Parathyroid adenoma (tissue), 2 donors: Measurements from ENCODE around the gene HNRNPLL.
A peak's percentile ranks its signal among the peaks of the same experiment; 100 is the strongest.

Experiments
- H2AFZ ChIP-seq: fragments of 300-600 bp; sonication (generic); one replicate; pipeline ENCODE4 v1.7.0; 2017; ENCODE audit warnings: antibody characterized with exemption, mild to moderate bottlenecking
- H3K27ac ChIP-seq: fragments of 300-600 bp; sonication (generic); one replicate; pipeline ENCODE4 v1.7.0; 2017
- H3K27me3 ChIP-seq: fragments of 300-600 bp; sonication (generic); one replicate; pipeline ENCODE4 v1.7.0; 2017; ENCODE audit warnings: low read length; ENCODE audit not compliant: control insufficient read depth, insufficient read depth
- H3K36me3 ChIP-seq: fragments of 300-600 bp; sonication (generic); one replicate; pipeline ENCODE4 v1.7.0; 2017; ENCODE audit warnings: low read length; ENCODE audit not compliant: control insufficient read depth, insufficient read depth
- H3K4me1 ChIP-seq: fragments of 300-600 bp; sonication (generic); one replicate; pipeline ENCODE4 v1.7.0; 2017; ENCODE audit warnings: control low read depth
- H3K4me2 ChIP-seq: fragments of 300-600 bp; sonication (generic); one replicate; pipeline ENCODE4 v1.7.0; 2017; ENCODE audit warnings: low read length
- H3K4me3 ChIP-seq: fragments of 300-600 bp; sonication (generic); one replicate; pipeline ENCODE4 v1.7.0; 2017; ENCODE audit warnings: low read depth, low read length
- H3K79me2 ChIP-seq: fragments of 300-600 bp; sonication (generic); one replicate; pipeline ENCODE4 v1.7.0; 2017; ENCODE audit warnings: control low read depth
- H3K9ac ChIP-seq: fragments of 300-600 bp; sonication (generic); one replicate; pipeline ENCODE4 v1.7.0; 2017; ENCODE audit warnings: mild to moderate bottlenecking
- H3K9me3 ChIP-seq: fragments of 300-600 bp; sonication (generic); one replicate; pipeline ENCODE4 v1.7.0; 2017; ENCODE audit warnings: low read length; ENCODE audit not compliant: control insufficient read depth
- CTCF ChIP-seq: fragments of 300-600 bp; sonication (generic); IDR thresholded peaks from one replicate; pipeline ENCODE4 v1.7.0; 2017; ENCODE audit warnings: antibody characterized with exemption, mild to moderate bottlenecking
- donor health status: primary hyperparathyroidism.

HNRNPLL gene

GRCh38 chr2:38554973-38555595 is 47.6 kb downstream of the HNRNPLL start:
- Histone ChIP-seq H2AFZ (no peak overlapping the region), H3K9ac (no peak overlapping the region), H3K27me3 (no peaks in the 10 kb centered on the region), H3K4me2 (no peak overlapping the region), H3K36me3 (no peaks in the 10 kb centered on the region), H3K9me3 (no peaks in the 10 kb centered on the region), H3K4me1 (no peaks in the 10 kb centered on the region), H3K4me3 (no peak overlapping the region), H3K79me2 (no peaks in the 10 kb centered on the region), H3K27ac (no peak overlapping the region)
- TF ChIP-seq CTCF, result peak; percentile 31

- no peaks in the 10 kb centered on the region for H3K4me1 ChIP-seq
- no peaks in the 10 kb centered on the region for H3K79me2 ChIP-seq
- no peaks in the 10 kb centered on the region for H3K36me3 ChIP-seq
- H3K27me3 ChIP-seq, result no peaks in the 10 kb centered on the region
- H2AFZ ChIP-seq, result no peak overlapping the region
- H3K4me3 ChIP-seq, result no peak overlapping the region
- no peak for TF ChIP-seq CTCF
- H3K9me3 ChIP-seq, result no peaks in the 10 kb centered on the region
- H3K4me2 ChIP-seq, result no peak overlapping the region
- H3K9ac ChIP-seq, result no peak overlapping the region
- no peak overlapping the region for H3K27ac ChIP-seq
These were observed 49.2 kb downstream of the HNRNPLL start for GRCh38 chr2:38553554-38553953.

- H2AFZ ChIP-seq, result no peak overlapping the region
- H3K27ac ChIP-seq, result no peak overlapping the region
- H3K4me3 ChIP-seq, result no peak overlapping the region
- H3K79me2 ChIP-seq, result no peaks in the 10 kb centered on the region
- no peaks in the 10 kb centered on the region for H3K36me3 ChIP-seq
- H3K4me2 ChIP-seq, result no peak overlapping the region
- H3K4me1 ChIP-seq, result no peaks in the 10 kb centered on the region
- H3K27me3 ChIP-seq, result no peaks in the 10 kb centered on the region
- no peak overlapping the region for H3K9ac ChIP-seq
- no peak for TF ChIP-seq CTCF
- no peaks in the 10 kb centered on the region for H3K9me3 ChIP-seq
These were observed 50.5 kb downstream of the HNRNPLL start for GRCh38 chr2:38552259-38552658.

DNA sequence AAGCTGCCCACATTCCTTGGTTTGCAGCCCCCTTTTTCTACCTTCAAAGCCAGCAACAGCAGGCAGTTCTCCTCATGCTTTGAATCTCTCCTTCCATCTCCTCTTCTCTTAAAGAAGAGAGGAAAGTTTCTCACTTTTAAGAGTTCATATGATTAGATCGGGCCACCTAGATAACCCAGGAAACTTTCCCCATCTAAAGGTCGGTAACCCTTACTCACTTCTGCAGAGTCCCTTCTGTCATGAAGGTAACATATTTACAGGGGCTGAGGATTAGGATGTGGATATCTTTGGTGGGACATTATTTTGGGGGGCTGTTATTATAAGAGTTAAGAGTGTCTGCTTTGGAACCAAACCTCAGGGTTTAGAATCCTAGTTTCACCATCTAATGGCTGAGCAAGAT is 51.0 kb downstream of the HNRNPLL start:
- H3K9ac ChIP-seq, result no peak overlapping the region
- H3K79me2 ChIP-seq, result no peaks in the 10 kb centered on the region
- H3K4me1 ChIP-seq, result no peaks in the 10 kb centered on the region
- H3K4me2 ChIP-seq, result no peak overlapping the region
- TF ChIP-seq CTCF, result no peak
- no peaks in the 10 kb centered on the region for H3K9me3 ChIP-seq
- H2AFZ ChIP-seq, result no peak overlapping the region
- no peaks in the 10 kb centered on the region for H3K36me3 ChIP-seq
- H3K27me3 ChIP-seq, result no peaks in the 10 kb centered on the region
- H3K4me3 ChIP-seq, result no peak overlapping the region
- H3K27ac ChIP-seq, result no peak overlapping the region

DNA sequence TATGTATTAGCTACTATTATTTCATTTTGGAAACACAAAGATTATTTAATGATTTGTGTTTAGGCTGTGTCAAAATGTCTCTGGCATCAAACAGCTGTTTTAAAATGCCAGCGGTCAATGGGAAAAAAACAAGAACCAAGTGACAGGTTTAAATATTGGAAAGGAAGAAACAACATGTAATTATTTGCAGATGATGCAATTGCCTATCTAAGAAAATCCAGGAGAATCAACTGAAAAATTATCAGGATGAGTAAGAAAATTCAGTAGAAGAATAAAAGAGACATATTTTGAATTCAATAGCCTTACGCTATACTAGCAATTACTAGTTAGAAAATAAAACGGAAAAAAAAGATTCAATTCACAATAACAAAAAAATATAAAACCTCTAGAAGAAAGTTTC is 51.6 kb downstream of the HNRNPLL start:
- Histone ChIP-seq H3K79me2 (no peaks in the 10 kb centered on the region), H3K4me2 (no peak overlapping the region), H3K27me3 (no peaks in the 10 kb centered on the region), H2AFZ (no peak overlapping the region), H3K4me3 (no peak overlapping the region), H3K27ac (no peak overlapping the region), H3K36me3 (no peaks in the 10 kb centered on the region), H3K9ac (no peak overlapping the region), H3K9me3 (no peaks in the 10 kb centered on the region), H3K4me1 (no peaks in the 10 kb centered on the region)
- TF ChIP-seq CTCF, result no peak
